NCI-H1694 treated with DMSO at 0.1 percent for 48 hours (cell line): ENCODE data around the gene IQCB1.
"Not testable (repeated sequence)": the region's sequence is repeated elsewhere in the genome, so short reads cannot be mapped to it uniquely, and the experiment has no call there.

Experiments
- DNase-seq: peaks from one replicate; lab custom pipeline; 2025; lab: John Stamatoyannopoulos, UW

Gene IQCB1

DNA sequence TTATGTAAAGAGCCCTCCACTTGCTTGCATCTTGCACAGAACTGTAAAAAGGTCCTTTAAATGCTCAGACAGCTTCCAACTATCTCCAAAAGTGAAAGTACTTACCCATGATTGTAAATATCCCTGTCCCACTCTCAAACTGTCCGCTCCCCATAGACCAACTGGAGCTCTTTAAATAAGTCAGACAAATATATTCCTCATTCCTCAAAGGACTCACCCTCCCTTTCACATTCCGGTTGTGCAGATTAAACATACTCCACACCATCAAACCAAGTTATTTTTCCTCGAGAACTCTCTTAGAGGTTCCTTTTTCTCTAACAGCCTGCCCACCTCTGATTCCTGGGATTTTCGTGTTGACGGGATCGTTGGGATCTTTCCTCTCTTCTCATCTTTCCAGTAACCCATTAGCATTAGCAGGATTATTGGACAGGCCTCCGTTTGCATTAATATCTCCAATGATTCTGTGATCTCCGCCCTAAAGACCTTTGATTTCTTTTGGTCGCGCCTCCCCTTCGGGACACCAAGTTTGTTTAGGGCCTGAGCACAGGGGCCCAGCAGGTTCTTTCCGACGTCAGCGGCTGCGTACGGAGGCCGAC, 86.1 kb downstream of the IQCB1 start:
- no peak for DNase-seq

GRCh38 chr3:121747976-121748375, 86.9 kb downstream of the IQCB1 start:
- DNase-seq = no peak

DNA sequence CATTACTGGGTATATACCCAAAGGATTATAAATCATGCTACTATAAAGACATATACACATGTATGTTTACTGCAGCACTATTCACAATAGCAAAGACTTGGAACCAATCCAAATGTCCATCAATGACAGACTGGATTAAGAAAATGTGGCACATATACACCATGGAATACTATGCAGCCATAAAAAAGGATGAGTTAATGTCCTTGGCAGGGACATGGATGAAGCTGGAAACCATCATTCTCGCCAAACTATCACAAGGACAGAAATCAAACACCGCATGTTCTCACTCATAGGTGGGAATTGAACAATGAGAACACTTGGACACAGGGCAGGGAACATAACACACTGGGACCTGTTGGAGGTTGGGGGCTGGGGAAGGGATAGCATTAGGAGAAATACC, 91.8 kb downstream of the IQCB1 start:
- DNase-seq = not testable (repeated sequence)

DNA sequence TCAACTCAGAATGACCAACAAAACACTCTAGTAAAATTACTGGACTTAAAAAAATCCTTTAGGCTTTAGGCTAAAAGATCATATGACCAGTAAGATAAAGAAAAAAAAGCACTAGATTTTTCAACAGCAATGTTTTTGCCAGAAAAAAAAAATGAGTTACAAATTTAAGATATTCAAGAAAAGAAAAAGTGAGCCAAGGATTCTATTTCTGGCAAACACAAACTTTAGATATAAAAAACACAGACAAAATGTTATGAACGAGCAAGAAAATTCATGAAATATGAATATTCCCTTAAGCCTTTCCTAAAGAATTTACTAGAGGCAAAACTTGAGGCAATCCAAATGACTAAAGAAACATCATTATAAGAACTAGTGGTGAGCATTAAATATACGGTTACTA, 94.0 kb downstream of the IQCB1 start:
- DNase-seq = no peak

DNA sequence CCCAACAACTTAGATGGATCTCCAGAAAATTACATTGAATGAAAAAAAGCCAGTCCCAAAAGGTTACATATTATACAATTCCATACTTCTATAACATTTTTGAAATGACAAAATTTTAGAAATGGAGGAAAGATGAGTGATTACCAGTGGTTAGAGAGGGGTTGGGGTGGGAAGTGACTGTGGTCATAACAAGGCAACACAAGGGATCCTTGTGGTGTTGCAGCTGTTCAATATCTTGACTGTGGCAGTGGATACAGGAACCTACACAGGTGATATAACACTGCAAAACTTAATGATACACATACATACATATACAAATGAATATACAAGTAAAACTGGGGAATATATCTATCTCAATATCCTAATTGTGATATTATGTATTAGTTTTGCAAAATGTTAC, 95.0 kb downstream of the IQCB1 start:
- no peak for DNase-seq

GRCh38 chr3:121737644-121738043, 97.2 kb downstream of the IQCB1 start:
- DNase-seq = no peak

GRCh38 chr3:121736112-121736511, 98.7 kb downstream of the IQCB1 start:
- no peak for DNase-seq

DNA sequence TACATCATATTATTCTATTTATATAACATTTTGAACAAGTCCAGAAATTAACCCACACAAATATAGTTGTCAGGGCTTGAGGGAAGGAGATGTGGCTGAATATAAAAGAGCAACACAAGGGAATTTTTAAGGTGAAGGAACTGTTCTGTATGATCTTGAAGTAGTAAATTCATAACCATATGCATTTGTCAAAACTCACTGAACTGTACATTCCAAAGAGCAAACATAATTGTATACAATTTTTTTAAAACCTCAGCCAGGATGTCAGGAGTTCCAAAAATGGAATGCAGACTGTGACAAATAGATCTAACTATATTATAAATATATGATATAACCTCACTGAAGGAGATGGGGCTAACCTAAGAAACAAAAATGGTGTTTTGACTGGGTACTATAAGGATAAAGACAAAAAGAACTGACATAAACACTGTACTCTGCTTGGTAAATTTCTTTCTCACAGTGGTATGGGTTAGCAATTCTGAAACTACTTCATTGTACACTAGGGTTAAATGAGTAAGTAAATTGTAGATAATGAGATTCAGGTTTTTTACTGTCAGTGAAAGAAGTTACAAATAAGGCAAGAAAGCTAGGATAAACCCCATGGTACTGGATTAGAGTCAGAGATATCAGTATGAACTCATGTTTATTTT, 99.7 kb downstream of the IQCB1 start:
- no peak for DNase-seq

DNA sequence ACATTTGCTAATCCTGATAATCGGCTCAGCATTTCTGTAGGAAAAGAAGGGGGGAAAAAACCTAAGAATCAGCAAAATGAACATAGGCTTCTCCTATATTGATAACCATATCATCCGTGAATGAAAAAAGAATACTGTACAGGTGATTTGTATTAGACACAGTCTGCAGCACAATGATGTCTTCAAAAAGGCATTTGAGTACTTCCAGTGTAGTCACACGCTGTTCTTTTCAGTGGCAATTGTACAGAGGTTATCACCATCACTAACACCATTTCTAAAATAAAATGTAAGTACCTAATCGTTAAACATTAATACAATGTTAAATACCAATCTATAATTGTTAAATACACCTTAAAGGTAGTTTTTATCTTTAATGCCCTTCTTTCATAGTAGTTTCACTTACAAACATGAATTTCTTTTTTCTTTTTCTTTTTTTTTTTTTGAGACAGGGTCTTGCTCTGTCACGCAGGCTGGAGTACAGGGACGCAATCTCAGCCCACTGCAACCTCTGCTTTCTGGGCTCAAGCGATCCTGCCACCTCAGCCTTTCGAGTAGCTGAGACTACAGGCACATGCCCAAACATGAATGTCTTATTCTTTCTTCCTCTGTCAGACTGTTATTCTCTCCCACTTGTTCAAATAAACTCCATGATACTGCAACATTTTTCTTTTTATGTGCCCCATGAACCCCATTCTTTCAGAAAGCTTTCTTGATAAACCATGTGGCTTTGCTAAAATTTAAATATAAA, 103.7 kb downstream of the IQCB1 start:
- DNase-seq = no peak

DNA sequence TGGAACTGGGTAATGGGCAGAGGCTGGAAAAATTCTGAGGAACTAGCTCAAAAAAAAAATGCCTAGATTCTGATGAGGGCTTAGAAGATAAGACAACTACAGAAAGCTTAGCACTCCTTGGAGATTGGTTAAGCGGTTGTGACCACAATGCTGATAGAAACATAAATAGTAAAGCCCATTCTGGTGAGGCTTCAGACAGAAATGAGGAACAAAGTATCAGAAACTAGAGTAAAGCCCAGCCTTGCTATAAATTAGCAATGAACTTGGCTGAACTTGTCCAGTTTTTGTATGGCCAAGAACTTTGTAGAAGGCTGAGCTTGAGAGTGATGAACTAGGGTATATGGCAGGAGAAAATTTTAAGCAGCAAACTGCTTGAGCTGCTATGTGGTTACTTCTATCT, 110.7 kb downstream of the IQCB1 start:
- DNase-seq = no peak

DNA sequence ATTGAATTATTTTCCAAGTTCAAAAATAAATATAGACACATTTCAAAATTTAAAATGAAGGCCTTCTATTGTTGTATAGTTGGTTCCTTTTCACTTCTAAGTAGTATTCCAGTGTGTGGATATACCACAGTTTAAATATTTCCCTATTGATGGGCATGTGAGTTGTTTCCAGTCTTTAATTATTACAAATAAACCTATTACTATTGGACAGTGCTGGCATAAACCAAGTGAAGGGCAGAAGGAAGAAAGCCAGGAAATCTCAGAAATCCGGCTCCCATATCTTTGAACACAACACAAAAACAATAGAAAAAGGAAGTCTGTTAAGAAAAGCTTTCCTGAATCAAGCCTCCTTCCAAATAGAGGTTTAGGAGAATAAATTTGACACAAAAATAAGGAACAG, 111.4 kb downstream of the IQCB1 start:
- DNase-seq = no peak

DNA sequence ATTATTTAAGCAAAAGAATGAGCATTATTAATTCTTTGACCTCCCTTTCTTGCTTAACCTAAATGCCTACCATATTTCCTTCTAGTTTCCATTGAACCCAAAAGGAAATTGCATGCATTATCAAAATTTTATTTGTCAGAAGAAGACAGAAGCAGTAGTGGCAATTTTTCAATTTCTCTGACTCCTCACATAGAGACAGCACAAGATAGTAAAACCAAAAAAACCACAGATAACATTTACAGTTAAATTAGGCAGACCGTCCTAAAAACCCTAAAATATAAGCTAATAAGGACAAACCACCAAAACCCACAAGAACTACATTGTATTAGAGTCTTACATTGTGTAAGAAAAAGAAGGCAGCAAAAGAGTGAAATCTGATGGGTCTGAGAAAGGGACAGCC, 112.4 kb downstream of the IQCB1 start:
- DNase-seq = no peak

GRCh38 chr3:121720163-121720562, 114.7 kb downstream of the IQCB1 start:
- no peak for DNase-seq
